WERI-Rb-1 (cell line): ENCODE measurements around the gene OSCP1.

Source experiments
- DNase-seq: peaks from one replicate; pipeline ENCODE4 v3.0.0-alpha.2; 2020
- H3K27ac ChIP-seq: fragments of 250-450 bp; sonication (Bioruptor Pico); 2 replicates; pipeline ENCODE4 v1.5.1; 2020; ENCODE audit warnings: mild to moderate bottlenecking, moderate library complexity
- H3K27me3 ChIP-seq: fragments of 250-450 bp; sonication (Bioruptor Pico); 2 replicates; pipeline ENCODE4 v1.5.1; 2021; ENCODE audit warnings: mild to moderate bottlenecking, low read depth, moderate library complexity; ENCODE audit not compliant: insufficient read depth, severe bottlenecking
- H3K36me3 ChIP-seq: fragments of 250-450 bp; sonication (Bioruptor Pico); 2 replicates; pipeline ENCODE4 v1.5.1; 2020; ENCODE audit warnings: mild to moderate bottlenecking, moderate library complexity
- H3K4me3 ChIP-seq: 2 replicates; pipeline ENCODE4 v1.5.1; 2011; ENCODE audit warnings: low read depth, mild to moderate bottlenecking, control low read depth, low read length
- H3K9me3 ChIP-seq: fragments of 250-450 bp; sonication (Bioruptor Pico); 2 replicates; pipeline ENCODE4 v1.5.1; 2021; ENCODE audit warnings: mild to moderate bottlenecking, moderate library complexity; ENCODE audit not compliant: severe bottlenecking
- CTCF ChIP-seq: IDR thresholded peaks from 2 replicates; pipeline ENCODE4 v1.5.1; 2011; ENCODE audit warnings: low read depth, mild to moderate bottlenecking, control low read depth, inconsistent platforms, low read length

OSCP1 gene

GRCh38 chr1:36448530-36449056 lies 1.7 kb downstream of the OSCP1 start:
- Histone ChIP-seq H3K9me3 (no peaks in the 10 kb centered on the region), H3K4me3 (no peak overlapping the region; the same call in 1 of the 2 replicates), H3K27me3 (no peaks in the 10 kb centered on the region), H3K27ac (peak overlapping the region; percentile 81), H3K36me3 (no peaks in the 10 kb centered on the region; the same call in 1 of the 2 replicates)
- peak; percentile 24; the same call in 1 of the 2 replicates for TF ChIP-seq CTCF
- DNase-seq, result peak; percentile 66

GRCh38 chr1:36447450-36447849 lies 2.8 kb downstream of the OSCP1 start:
- H3K27ac ChIP-seq, result no peak overlapping the region
- no peaks in the 10 kb centered on the region for H3K9me3 ChIP-seq
- DNase-seq, result no peak
- no peak overlapping the region for H3K4me3 ChIP-seq
- no peaks in the 10 kb centered on the region for H3K27me3 ChIP-seq
- H3K36me3 ChIP-seq, result no peaks in the 10 kb centered on the region
- TF ChIP-seq CTCF, result no peak

- Histone ChIP-seq H3K9me3 (no peaks in the 10 kb centered on the region), H3K27ac (no peak overlapping the region), H3K4me3 (no peak overlapping the region), H3K36me3 (no peaks in the 10 kb centered on the region), H3K27me3 (no peaks in the 10 kb centered on the region)
- DNase-seq, result no peak
- TF ChIP-seq CTCF, result no peak
Measured at GRCh38 chr1:36446746-36447145, 3.5 kb downstream of the OSCP1 start.

- Histone ChIP-seq H3K4me3 (no peak overlapping the region), H3K27me3 (no peaks in the 10 kb centered on the region), H3K9me3 (no peaks in the 10 kb centered on the region), H3K36me3 (no peaks in the 10 kb centered on the region), H3K27ac (no peak overlapping the region)
- peak; percentile 90 for TF ChIP-seq CTCF
- peak; percentile 74 for DNase-seq
Measured at GRCh38 chr1:36446271-36446670, 4.0 kb downstream of the OSCP1 start.

- no peak overlapping the region for H3K4me3 ChIP-seq
- TF ChIP-seq CTCF, result no peak
- no peaks in the 10 kb centered on the region for H3K9me3 ChIP-seq
- H3K36me3 ChIP-seq, result no peaks in the 10 kb centered on the region
- no peak overlapping the region for H3K27ac ChIP-seq
- DNase-seq, result no peak
- no peaks in the 10 kb centered on the region for H3K27me3 ChIP-seq
Measured at GRCh38 chr1:36443297-36443696, 7.0 kb downstream of the OSCP1 start.

- Histone ChIP-seq H3K4me3 (no peak overlapping the region), H3K36me3 (no peaks in the 10 kb centered on the region; the same call in 1 of the 2 replicates), H3K27me3 (no peaks in the 10 kb centered on the region), H3K9me3 (no peaks in the 10 kb centered on the region), H3K27ac (no peak overlapping the region)
- no peak for TF ChIP-seq CTCF
- DNase-seq, result no peak
Measured at GRCh38 chr1:36442337-36442736, 7.9 kb downstream of the OSCP1 start.
